ENCODE data around the gene ITSN1.

The ITSN1 gene

DNA sequence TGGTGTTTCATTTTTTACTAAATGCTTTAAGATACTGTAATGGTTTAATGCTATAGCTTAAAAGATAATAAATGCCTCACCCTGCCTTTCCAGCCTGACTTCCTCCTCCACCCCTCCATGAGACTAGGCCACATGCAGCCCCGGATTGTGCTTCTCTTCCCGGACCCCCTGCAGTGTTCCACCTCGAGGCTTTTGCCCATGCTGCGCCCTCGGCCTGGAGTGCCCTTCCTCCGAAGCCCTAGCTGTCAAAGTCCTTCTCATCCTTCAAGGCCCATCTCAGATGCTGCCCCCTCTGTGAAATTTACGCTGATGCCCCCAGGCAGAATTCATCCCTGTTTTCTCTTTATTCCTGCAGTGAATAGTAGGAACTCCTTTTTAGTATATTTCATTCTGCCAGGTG is 174.8 kb downstream of the ITSN1 start:
- no peak for DNase-seq

DNA sequence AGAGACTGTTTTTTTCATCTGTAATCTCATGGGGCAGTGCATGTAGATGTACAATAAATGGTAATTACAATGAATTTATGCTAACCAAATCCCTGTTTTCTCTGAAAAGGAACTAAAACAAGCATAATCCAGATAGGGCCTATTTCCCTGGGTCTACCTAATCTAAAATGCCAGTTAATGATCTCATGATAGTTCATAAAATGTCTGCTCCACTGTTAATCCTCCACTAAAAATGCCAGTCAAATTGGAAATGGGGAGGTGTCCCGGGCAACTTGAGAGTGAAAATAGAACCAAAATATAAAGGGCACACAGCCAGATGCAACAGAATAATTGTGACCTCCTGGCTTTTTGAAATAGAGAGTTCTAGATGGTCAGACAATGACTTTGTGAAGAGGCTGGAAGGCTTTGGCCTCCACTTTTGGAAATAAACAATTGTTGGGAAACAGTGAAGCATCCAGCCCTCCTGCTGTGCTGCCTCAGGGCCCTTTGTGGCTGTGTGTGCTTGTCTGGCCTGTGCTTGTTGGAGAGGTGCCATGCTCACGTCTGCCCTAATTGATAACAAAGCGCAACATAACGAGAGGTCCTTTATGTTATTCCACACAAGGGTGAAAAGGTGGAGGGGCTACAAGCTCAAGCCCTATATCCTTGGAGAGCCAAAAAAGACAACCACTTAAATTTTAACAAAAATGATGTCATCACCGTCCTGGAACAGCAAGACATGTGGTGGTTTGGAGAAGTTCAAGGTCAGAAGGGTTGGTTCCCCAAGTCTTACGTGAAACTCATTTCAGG is 175.6 kb downstream of the ITSN1 start:
- DNase-seq, result no peak

DNA sequence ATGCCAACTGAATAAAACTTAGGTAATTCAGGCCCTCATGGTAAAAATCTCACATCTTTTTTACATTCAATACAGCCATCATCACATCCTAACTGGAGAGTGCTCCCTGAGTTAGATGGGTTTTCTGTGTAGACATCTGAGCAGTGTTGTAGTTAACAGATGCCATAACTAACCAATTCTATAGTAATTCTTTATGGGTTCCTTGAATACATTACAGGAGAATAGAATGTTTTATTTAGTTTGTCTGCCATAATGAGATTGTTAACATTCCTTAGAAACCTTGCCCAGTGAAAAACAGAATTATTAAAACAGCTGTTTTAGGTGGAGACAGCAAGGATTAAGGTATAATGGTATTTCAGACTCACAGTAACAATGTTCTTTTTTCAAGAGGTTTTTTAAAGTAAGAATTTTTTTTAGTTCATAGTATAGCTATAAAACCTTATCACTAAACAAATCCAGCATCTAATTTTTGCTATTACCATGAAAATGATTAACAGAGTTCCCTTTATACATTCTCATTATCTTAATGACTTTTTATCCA is 178.0 kb downstream of the ITSN1 start:
- DNase-seq, result no peak

GRCh38 chr21:33820798-33821197 is 178.5 kb downstream of the ITSN1 start:
- DNase-seq, result no peak

- no peak for DNase-seq
Observed at GRCh38 chr21:33821503-33822322, 179.4 kb downstream of the ITSN1 start.

DNA sequence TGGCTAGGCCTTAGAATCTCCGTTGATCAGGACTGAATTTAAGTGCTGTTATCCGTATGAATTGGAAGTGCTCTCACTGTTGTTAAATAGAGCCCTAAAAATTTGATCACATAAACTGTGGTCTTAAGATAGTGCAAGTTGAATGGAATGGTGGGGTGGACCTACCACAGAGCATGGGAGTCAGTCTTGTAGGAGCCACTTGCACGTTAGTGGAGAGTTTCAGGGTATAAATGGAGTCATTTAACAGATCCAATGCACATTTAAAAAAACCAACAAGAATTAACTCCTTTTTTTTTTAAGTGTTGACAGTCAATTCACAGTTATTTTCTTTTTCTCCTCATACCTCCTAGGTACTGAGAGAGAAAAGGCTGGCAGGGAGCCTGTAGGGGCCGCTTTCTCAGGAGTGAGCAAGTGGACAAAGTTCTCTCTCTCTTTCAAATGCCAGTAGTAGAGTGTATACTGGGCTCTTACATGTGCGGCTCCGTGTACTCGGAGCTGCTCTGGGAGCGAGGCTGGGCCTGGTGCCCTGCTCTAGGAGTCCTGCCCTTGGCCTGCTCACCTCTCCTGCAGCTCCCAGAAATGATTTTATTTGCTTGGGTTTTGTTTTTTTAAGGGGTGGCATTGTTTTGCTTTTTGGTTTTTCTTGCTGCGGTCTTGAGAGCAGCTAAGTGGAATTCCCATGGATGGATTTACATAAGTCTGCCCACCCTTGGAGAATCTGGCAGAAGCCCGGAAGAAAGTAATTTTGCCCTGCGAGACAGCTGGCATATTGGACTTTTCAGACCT is 182.0 kb downstream of the ITSN1 start:
- DNase-seq, result no peak

GRCh38 chr21:33825419-33825818 is 183.1 kb downstream of the ITSN1 start:
- no peak for DNase-seq

DNA sequence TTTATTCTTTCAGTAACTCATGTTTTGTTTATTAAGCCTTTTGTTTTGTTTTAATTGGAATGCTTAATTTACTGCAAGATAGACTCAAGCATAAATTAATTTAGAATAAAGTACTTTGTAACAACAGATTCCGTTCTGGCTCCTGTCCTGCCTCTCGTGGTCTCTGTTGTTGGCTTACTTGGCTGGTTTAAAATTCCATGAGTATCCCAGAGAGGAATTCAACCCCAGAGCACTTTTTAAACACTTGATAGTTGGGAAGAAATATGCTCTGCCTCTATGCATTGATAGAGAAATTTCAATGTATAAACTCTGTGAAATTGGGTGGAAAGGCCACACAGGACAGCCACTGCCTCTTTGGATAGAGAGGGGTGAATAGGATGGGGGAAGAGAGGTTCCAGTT is 183.6 kb downstream of the ITSN1 start:
- DNase-seq, result no peak

DNA sequence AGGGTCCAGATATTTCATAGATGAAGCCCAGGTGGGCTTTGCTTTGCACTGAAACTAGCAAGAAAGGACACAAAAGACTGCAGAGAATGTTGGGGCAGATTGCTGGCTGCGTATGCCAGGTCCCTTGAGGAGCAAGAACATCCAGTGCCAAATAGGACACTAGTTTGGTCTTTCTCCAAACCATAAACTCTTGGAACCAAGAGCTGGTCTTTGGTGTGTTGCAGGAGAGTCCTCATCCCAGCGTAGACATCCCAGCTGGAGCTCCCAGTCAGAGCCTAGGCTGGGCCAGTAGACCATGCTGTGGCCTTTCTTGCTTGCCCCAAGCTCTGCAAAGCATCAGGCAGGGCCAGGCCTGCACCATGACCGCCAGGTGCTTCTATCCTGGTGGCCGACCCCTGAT is 185.8 kb downstream of the ITSN1 start:
- no peak for DNase-seq

DNA sequence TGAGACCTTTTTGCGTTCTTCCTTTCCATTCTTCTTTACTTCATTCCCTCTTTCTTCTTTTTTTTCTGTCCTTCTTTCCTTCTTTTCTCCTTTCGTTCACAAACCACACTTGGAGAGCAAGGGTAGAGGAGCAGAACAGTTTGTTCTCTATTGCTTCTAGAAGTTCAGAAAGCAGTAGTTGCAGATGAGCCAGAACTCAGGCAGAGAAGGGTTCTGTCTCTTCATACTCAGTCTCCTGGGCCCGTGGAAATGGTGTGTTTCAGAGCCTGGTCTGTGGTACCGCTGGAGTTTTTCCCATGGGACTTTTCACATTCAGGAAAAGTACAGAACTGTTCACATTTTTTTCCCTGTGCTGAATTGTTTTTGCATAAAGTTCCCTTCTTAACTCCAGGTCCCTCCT is 186.3 kb downstream of the ITSN1 start:
- DNase-seq, result no peak

DNA sequence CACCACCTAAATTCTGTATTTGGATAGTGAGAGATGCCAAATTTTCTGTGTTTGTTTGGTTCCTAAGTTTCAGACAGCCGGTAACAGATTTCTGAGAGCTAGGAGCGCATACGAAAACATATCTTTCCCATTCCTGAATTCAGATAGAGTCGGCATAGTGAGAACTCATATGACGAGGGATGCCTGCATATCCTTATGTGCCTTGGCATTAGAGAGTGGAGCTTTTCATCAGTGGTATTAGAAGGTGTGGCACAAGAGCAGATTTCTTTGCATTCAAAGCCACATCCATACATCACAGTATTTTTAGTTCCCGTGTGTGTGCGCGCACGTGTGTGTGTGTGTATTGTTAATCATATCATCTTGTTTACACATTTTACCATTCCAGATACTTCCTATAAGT is 187.5 kb downstream of the ITSN1 start:
- no peak for DNase-seq

DNA sequence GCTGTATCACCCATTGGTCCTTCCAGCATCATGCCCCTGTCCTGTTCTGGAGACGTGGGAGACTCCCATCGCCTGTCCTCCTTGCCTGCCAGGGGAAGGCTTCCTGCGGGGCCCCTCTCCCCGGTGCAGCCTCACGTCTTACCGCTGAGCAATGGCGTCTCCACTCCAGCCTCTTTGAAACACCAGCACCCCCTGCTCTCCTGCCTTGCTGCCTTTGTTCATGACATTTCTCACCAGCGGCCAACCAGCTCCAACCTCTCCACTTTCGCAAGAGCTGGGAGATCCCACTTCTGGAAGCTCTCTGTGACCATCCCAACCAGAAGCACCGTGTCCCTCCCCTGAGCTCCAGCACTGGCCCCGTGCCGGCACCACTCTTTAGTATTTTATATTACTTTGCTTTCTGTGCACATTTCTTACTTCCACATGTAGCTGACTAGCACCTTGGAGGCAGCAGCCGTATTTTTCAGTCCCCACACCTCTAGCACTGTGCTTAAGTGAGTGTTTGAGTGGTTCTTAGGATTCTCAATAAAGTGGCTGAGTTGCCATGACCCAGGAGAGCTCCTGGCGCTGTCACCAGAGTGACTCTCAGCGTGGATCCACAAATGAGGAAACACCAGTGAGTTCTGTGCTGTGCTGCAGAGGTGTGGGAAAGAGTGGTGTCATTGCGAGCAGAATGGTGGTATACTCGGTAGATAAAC is 189.8 kb downstream of the ITSN1 start:
- DNase-seq, result no peak

- DNase-seq, result no peak
Observed at GRCh38 chr21:33834801-33835500, 192.7 kb downstream of the ITSN1 start.

- no peak for DNase-seq
Observed at GRCh38 chr21:33835920-33836319, 193.6 kb downstream of the ITSN1 start.

GRCh38 chr21:33836408-33836807 is 194.1 kb downstream of the ITSN1 start:
- DNase-seq, result no peak

- DNase-seq, result no peak
Observed at GRCh38 chr21:33839167-33839716, 196.9 kb downstream of the ITSN1 start.

DNA sequence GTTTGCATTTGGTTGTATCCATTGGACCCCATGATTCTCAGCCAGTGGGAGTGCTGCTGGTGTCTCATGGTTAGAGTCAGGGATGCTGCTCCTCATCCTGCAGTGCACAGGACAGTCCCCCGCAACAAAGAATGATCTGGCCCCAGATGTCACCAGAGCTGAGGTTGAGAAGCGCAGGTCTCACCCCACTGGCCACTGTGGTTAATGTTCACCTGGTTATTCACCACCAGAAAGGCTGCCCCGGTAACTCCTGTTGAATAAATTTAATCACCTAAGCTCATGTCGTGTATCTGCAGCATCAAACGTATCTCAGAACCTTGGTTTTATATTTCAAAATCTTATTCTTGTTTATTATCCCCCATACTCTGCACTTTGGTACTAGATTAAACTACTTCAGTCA is 197.5 kb downstream of the ITSN1 start:
- no peak for DNase-seq

DNA sequence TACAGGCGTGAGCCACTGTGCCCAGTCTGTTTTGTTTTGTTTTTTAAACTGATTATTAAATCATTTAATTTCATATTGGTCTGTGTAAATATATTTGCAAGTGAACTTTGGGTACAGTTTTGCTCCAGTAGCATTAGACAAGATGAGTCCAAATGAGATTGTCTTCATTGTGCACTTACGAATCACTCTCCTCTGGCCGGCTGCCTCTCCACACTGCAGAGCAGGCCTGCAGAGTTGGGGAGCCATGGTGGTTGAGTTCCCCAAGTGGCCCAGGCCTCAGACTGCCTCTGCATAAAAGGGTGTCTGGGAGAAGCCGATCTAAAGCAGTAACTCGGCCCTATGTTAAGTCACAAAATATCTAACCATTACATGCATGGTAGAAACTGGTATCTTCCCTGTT is 198.5 kb downstream of the ITSN1 start:
- no peak for DNase-seq

DNA sequence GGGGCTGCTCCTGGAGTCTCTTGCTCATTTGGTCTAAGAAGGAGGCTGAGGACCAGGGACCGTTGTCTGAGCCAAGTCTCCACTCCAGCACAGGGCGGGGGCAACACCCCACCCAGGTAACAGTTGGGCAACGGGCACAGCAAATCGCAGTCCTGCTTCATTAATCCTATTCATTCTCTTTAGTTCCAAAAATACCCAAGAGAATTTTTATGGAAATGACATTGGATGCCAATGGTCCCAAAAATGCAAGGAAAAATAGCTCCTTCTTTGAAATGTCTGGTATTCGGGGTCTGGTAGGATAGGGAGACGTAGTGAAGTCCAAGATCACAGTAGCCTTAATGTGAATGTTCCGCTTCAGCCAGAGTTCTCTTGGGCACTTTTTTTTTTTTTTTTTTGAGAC is 199.3 kb downstream of the ITSN1 start:
- no peak for DNase-seq

DNA sequence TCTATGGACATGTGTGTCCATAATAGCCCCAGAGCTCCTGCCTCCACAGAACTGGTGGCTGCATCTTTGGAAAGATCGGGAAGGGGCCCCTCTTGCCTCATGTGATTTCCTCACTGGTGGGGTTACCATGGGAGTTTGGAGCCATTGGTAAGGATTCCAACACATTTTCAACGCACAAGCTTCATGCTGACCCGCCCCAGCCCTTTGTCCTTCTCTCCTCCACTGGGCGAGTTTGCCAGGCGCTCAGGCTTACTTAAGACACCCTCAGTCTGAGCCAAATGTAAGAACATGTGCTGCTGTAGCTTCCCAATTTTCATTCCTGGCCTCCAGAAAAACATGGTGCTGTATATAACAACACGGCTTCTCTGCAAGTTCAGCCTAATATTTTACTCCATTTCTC is 200.9 kb downstream of the ITSN1 start:
- DNase-seq, result no peak

DNA sequence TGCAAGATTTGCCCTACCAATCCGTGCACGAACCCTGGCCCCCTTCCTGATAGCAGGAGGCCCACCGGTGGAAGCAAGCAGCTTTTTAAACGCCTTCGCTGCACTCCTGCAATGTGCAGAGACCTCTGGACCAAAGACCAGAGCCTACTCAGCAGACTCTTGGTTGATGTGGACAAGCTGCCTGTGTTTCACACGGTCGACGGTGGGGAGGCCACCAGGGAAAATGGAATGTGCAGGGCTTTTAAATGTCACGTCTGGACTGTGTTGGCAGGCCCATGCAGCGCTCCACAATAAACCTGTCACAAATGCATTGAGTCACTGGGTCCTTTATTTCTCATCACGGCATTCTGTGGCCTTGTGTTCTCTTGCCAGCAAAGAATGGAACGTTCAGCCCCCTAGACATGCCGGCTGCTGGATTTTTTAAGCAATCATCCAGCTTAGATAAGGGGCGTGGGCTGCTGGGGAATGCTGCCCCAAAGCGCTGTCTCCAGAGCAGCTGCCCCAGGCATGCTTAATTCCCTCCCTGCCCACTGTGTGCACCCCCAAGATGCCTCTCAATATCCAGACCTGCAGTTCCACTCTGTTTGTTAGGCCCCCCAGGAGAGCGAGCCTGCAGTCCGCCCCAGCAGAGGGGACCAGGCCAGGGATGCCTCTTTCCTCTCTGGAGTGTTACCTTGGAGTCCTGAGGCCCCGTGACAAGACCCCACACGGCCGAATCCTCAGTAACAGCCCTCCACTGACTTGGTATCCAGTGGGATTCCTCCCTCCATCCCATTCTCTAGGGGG is 202.0 kb downstream of the ITSN1 start:
- no peak for DNase-seq
